22Rv1 (cell line): ENCODE measurements around the gene ERCC6.

Experiments
- ZFX ChIP-seq: fragments of 450-650 bp; IDR thresholded peaks from 2 replicates; pipeline ENCODE4 v1.6.1; 2017; ENCODE audit warnings: antibody characterized with exemption, borderline replicate concordance
- TF ChIP-seq, protein P1 (sequence below): fragments of 450-650 bp; IDR thresholded peaks from 2 replicates; pipeline ENCODE4 v1.5.1; 2017; ENCODE audit warnings: mild to moderate bottlenecking

- TF ChIP-seq, protein P1, sequence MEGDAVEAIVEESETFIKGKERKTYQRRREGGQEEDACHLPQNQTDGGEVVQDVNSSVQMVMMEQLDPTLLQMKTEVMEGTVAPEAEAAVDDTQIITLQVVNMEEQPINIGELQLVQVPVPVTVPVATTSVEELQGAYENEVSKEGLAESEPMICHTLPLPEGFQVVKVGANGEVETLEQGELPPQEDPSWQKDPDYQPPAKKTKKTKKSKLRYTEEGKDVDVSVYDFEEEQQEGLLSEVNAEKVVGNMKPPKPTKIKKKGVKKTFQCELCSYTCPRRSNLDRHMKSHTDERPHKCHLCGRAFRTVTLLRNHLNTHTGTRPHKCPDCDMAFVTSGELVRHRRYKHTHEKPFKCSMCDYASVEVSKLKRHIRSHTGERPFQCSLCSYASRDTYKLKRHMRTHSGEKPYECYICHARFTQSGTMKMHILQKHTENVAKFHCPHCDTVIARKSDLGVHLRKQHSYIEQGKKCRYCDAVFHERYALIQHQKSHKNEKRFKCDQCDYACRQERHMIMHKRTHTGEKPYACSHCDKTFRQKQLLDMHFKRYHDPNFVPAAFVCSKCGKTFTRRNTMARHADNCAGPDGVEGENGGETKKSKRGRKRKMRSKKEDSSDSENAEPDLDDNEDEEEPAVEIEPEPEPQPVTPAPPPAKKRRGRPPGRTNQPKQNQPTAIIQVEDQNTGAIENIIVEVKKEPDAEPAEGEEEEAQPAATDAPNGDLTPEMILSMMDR: no peak
- TF ChIP-seq ZFX: no peak
Measured at GRCh38 chr10:49552277-49552676, 13.4 kb upstream of the ERCC6 start.
